Measurements from ENCODE around the gene AGBL4.
"Not testable (repeated sequence)": the region's sequence is repeated elsewhere in the genome, so short reads cannot be mapped to it uniquely, and the experiment has no call there.

AGBL4 gene

DNA sequence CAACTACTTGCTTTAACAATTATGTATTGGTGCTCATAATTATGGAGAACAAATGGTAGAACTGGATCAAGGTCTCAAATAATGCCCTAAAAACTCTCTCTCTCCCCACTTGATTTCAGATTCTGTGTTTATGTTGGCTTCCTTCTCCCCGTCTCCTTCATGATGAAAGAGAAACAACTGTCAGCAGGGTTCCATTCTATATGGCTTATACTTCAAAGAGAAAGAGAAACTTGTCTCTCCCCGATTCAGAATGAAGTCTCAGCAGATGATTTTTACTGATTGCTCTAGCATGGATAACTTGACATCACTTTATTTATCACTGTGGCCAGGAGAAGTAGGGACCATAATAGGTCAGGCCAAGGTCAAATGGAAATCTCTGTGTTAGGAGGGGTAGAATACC lies 575.6 kb downstream of the AGBL4 start:
- no peak for DNase-seq (ENCODE audit: extremely low read depth in 1 of 2, low read depth in 1 of 2)

DNA sequence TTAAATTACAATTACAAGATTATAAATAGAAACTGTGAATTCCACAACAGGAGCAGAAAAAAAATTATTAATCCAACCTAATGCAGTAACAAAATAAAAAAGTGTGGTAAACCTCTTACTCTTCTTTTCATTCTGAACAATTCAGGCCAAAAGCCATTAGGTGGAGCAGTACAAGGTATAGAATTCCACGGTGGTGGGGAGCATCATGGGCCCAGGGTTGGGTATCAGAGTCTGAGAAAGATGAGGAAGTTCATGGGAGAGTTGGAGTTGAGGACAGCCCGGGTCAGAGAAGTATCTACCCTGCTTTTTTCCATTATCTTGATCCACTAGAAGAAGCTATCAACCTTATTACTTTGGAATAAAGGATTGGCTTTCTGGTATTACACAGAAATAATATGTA lies 586.9 kb downstream of the AGBL4 start:
- no peak for DNase-seq (ENCODE audit: extremely low read depth in 1 of 2, low read depth in 1 of 2)

DNA sequence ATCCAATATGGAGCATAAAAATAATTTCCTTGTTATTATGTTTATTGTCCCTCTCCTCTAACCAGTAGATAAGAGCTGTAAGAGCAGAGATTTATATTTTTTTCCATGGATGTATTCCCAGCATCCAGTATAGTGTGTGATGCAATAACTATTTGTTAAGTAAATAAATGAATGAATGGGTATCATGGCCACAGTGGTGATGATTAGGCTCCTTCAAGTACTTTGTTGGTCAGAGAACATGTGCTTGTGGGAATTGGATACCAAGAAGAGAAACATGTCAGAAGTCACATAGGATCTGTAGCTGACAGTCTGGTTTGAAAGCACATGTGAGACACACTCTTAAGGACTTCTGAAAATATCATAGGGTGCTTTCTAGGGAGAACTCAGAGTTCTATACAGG lies 588.5 kb downstream of the AGBL4 start:
- no peak for DNase-seq (ENCODE audit: extremely low read depth in 1 of 2, low read depth in 1 of 2)

GRCh38 chr1:49424782-49425181 lies 599.0 kb downstream of the AGBL4 start:
- DNase-seq (ENCODE audit: extremely low read depth in 1 of 2, low read depth in 1 of 2), result no peak

- no peak for DNase-seq (ENCODE audit: extremely low read depth in 1 of 2, low read depth in 1 of 2)
These were observed 607.0 kb downstream of the AGBL4 start for GRCh38 chr1:49416758-49417157.

- no peak for DNase-seq (ENCODE audit: extremely low read depth in 1 of 2, low read depth in 1 of 2)
These were observed 615.4 kb downstream of the AGBL4 start for GRCh38 chr1:49408346-49408745.

- DNase-seq (ENCODE audit: extremely low read depth in 1 of 2, low read depth in 1 of 2), result no peak
These were observed 626.7 kb downstream of the AGBL4 start for GRCh38 chr1:49397086-49397485.

DNA sequence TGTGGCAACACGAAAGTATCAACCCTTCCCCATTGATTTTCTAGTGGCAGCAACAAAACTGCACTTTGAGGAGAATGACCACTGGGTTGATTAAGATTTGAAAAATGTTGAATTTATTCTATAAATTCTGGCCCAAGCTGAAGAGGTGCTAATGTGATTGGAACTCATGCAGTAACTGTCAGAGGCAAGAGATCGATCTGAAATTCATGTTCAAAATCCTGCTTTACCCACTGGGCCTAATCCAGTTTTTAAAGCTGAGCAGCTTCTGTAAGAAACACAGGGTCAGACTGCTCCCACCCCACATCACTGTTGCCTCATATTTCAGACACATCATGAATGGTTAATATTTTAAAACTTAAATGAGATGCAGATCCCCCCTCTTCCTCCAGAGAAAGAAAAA lies 629.6 kb downstream of the AGBL4 start:
- no peak for DNase-seq (ENCODE audit: extremely low read depth in 1 of 2, low read depth in 1 of 2)

DNA sequence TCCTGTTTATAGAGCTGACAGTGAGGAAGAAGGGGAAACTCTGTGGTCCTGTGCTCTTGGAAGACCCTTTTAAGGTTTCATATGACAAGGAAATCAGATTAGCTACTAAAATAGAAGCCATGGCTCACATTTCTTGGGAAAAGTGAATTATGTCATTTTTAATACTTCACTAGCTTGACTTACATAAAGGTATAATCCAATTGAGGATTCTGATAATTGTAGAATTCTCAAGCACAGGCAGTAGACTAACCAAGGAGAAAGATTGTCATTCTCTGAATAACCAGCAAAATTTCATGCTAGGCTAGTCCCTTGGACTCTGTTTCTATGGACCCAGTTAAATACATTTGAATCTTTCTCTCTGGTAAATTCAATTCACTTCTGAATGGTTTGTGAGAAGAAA lies 634.1 kb downstream of the AGBL4 start:
- DNase-seq (ENCODE audit: extremely low read depth in 1 of 2, low read depth in 1 of 2), result no peak

GRCh38 chr1:49364676-49365075 lies 659.1 kb downstream of the AGBL4 start:
- no peak for DNase-seq (ENCODE audit: extremely low read depth in 1 of 2, low read depth in 1 of 2)

DNA sequence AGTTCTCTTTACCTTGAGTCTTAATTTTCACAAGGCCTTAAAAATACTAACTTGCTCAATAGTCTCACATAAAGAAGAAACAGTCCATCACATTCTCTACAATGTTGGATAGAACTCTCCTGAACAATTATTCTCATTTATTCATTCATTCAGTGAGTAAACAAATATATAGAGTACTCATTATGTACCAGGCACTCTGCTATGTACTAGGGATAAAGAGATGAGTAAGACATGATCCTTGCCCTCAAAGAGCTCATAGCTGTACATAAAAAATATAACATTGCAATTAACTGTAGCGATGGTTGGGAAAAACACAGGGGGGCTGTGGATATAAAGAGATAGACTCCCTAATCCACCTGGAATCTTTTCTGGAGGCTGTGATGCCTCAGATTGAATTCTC lies 660.1 kb downstream of the AGBL4 start:
- no peak for DNase-seq (ENCODE audit: extremely low read depth in 1 of 2, low read depth in 1 of 2)

GRCh38 chr1:49358036-49358435 lies 665.7 kb downstream of the AGBL4 start:
- DNase-seq (ENCODE audit: extremely low read depth in 1 of 2, low read depth in 1 of 2), result no peak

DNA sequence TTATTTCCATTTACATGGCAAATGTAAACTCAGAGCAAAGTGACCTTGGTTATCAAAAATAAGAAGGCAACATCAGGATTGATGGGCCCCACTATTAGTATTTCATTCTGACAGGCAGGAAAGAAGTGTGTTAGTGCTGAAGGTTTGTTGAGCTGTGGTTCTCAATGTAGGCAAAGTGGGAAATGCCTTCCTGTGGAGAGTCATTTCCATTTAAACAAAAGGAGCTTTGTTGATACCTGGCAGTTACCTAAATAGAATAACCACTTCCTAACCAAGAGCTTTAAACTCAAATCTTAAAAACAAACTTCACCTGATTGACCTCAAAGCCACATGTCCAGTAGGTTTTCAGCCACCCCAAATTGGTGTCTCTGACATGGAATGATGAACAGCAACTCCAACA lies 667.2 kb downstream of the AGBL4 start:
- no peak for DNase-seq (ENCODE audit: extremely low read depth in 1 of 2, low read depth in 1 of 2)

DNA sequence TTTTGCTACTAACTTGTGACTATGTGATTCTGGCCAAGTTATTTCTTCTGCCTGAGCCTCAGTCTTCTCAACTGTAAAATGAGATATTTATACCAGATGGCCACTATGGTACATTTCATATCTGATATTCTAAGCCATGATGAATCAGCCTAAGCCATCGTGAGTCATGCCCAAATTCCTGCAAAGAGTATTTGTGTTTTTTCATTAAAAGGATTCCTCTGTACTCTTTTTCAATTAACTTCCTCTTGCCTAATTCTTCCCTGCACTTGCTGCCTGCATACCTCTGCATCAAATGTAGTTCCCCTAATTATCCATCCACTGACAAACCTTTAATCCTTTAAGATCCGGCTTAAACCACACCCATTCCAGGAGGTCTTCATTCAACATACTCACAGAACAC lies 672.0 kb downstream of the AGBL4 start:
- DNase-seq (ENCODE audit: extremely low read depth in 1 of 2, low read depth in 1 of 2), result no peak

- DNase-seq (ENCODE audit: extremely low read depth in 1 of 2, low read depth in 1 of 2), result no peak
These were observed 676.9 kb downstream of the AGBL4 start for GRCh38 chr1:49346767-49347349.

- no peak for DNase-seq (ENCODE audit: extremely low read depth in 1 of 2, low read depth in 1 of 2)
These were observed 683.2 kb downstream of the AGBL4 start for GRCh38 chr1:49340576-49340975.

DNA sequence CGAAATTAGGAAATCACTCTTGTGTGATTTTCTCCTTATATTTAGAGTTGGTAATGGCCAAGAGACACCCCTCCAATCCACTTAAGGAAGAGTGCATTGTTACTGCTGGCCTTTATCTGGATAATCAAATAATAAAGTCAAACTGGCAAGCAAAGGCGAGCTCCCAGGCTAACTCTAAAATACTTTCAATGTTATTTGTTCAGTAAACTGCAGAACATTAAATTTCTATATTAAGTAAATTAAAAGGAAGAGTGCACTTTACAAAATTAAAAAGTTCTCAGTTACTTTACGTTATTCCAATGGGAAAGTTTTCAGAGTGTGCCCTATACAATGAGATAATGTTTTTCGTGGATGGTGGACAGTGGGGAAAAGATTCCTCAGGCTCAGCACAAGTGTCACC lies 684.7 kb downstream of the AGBL4 start:
- no peak for DNase-seq (ENCODE audit: extremely low read depth in 1 of 2, low read depth in 1 of 2)

GRCh38 chr1:49337251-49337650 lies 686.5 kb downstream of the AGBL4 start:
- no peak for DNase-seq (ENCODE audit: extremely low read depth in 1 of 2, low read depth in 1 of 2)

- DNase-seq (ENCODE audit: extremely low read depth in 1 of 2, low read depth in 1 of 2), result no peak
These were observed 689.8 kb downstream of the AGBL4 start for GRCh38 chr1:49333906-49334305.

- DNase-seq (ENCODE audit: extremely low read depth in 1 of 2, low read depth in 1 of 2), result no peak
These were observed 692.5 kb downstream of the AGBL4 start for GRCh38 chr1:49331066-49331852.

- no peak for DNase-seq (ENCODE audit: extremely low read depth in 1 of 2, low read depth in 1 of 2)
These were observed 699.7 kb downstream of the AGBL4 start for GRCh38 chr1:49323925-49324540.

DNA sequence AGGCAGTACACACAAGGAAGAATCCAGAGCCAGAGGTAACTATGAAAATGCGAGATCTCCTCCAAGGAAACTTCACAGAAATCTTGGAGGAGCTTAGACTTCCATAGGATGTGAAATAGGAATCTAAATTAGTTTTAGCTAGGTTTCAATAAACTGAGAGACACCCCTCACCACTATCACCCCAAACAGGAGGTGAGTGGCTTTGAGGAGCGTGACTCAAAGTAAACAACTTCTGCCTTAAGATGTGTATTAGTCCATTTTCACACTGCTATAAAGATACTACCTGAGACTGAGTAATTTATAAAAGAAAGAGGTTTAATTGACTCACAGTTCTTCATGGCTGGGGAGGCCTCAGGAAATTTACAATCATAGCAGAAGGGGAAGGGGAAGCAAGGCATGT lies 703.3 kb downstream of the AGBL4 start:
- DNase-seq (ENCODE audit: extremely low read depth in 1 of 2, low read depth in 1 of 2), result not testable (repeated sequence)
